Measurements from ENCODE around the gene KRT8. TPM values are rescaled to one million over a fixed set of nuclear protein-coding genes. Genes with fewer than 3 reads are reported as not detected.
A peak's percentile ranks its signal among the peaks of the same experiment; 100 is the strongest.

KRT8 gene
- polyA plus RNA-seq, 1 donor from 2014 or later: not detected

- no peak overlapping the region for H3K4me3 Mint-ChIP-seq
- peaks cover 0 to 4% (median 1%) of the 10 kb centered on the region in 3 donors for H3K9me3 Mint-ChIP-seq
- H3K36me3 Mint-ChIP-seq: no peaks in the 10 kb centered on the region
- peaks cover 12% of the 10 kb centered on the region for H3K27me3 Mint-ChIP-seq
- no peak overlapping the region for H3K27ac Mint-ChIP-seq
- H3K4me1 Mint-ChIP-seq: no peaks in the 10 kb centered on the region
Observed at GRCh38 chr12:52942901-52943181, 38.0 kb upstream of the KRT8 start.

- H3K4me3 Mint-ChIP-seq: no peak overlapping the region
- H3K36me3 Mint-ChIP-seq: no peaks in the 10 kb centered on the region
- peak overlapping the region in 1 of 3 donors; percentile 39 for H3K27ac Mint-ChIP-seq
- H3K9me3 Mint-ChIP-seq: peaks cover 0 to 4% (median 1%) of the 10 kb centered on the region in 3 donors
- no peaks in the 10 kb centered on the region for H3K4me1 Mint-ChIP-seq
- peaks cover 12% of the 10 kb centered on the region for H3K27me3 Mint-ChIP-seq
Observed at GRCh38 chr12:52942066-52942900, 37.4 kb upstream of the KRT8 start.

- H3K36me3 Mint-ChIP-seq: no peaks in the 10 kb centered on the region
- H3K9me3 Mint-ChIP-seq: no peaks in the 10 kb centered on the region
- H3K27ac Mint-ChIP-seq: no peak overlapping the region
- H3K4me1 Mint-ChIP-seq: no peaks in the 10 kb centered on the region
- no peak overlapping the region for H3K4me3 Mint-ChIP-seq
- H3K27me3 Mint-ChIP-seq: peaks cover 16% of the 10 kb centered on the region
Observed at GRCh38 chr12:52929538-52929937, 24.7 kb upstream of the KRT8 start.

GRCh38 chr12:52927964-52928363 is 23.1 kb upstream of the KRT8 start:
- H3K9me3 Mint-ChIP-seq: no peaks in the 10 kb centered on the region
- H3K27ac Mint-ChIP-seq: no peak overlapping the region
- no peaks in the 10 kb centered on the region for H3K36me3 Mint-ChIP-seq
- peaks cover 16% of the 10 kb centered on the region for H3K27me3 Mint-ChIP-seq
- H3K4me1 Mint-ChIP-seq: no peaks in the 10 kb centered on the region
- H3K4me3 Mint-ChIP-seq: no peak overlapping the region

- Mint-ChIP-seq H3K9me3 (no peaks in the 10 kb centered on the region), H3K27me3 (peaks cover 10% of the 10 kb centered on the region), H3K36me3 (no peaks in the 10 kb centered on the region), H3K4me3 (no peak overlapping the region), H3K4me1 (no peaks in the 10 kb centered on the region), H3K27ac (no peak overlapping the region)
Observed at GRCh38 chr12:52926596-52927234, 21.8 kb upstream of the KRT8 start.

GRCh38 chr12:52925717-52926595 is 21.1 kb upstream of the KRT8 start:
- H3K27me3 Mint-ChIP-seq: peaks cover 14% of the 10 kb centered on the region
- no peak overlapping the region for H3K27ac Mint-ChIP-seq
- H3K4me1 Mint-ChIP-seq: no peaks in the 10 kb centered on the region
- H3K4me3 Mint-ChIP-seq: no peak overlapping the region
- H3K36me3 Mint-ChIP-seq: no peaks in the 10 kb centered on the region
- H3K9me3 Mint-ChIP-seq: no peaks in the 10 kb centered on the region

- H3K4me3 Mint-ChIP-seq: no peak overlapping the region
Observed at GRCh38 chr12:52924764-52925716, 20.2 kb upstream of the KRT8 start.

GRCh38 chr12:52921488-52922165 is 16.8 kb upstream of the KRT8 start:
- peaks cover 3% of the 10 kb centered on the region for H3K36me3 Mint-ChIP-seq
- H3K27ac Mint-ChIP-seq: no peak overlapping the region
- H3K4me1 Mint-ChIP-seq: no peaks in the 10 kb centered on the region
- no peak overlapping the region for H3K4me3 Mint-ChIP-seq
- H3K27me3 Mint-ChIP-seq: peaks cover 7% of the 10 kb centered on the region
- H3K9me3 Mint-ChIP-seq: no peaks in the 10 kb centered on the region

More at GRCh38 chr12:52924764-52925716, 20.2 kb upstream of the KRT8 start:
- peaks cover 14% of the 10 kb centered on the region for H3K27me3 Mint-ChIP-seq
- H3K4me1 Mint-ChIP-seq: no peaks in the 10 kb centered on the region
- no peak overlapping the region for H3K27ac Mint-ChIP-seq
- no peaks in the 10 kb centered on the region for H3K36me3 Mint-ChIP-seq
- H3K9me3 Mint-ChIP-seq: no peaks in the 10 kb centered on the region

GRCh38 chr12:52920937-52921336 is 16.1 kb upstream of the KRT8 start:
- Mint-ChIP-seq H3K27me3 (peaks cover 9% of the 10 kb centered on the region), H3K27ac (no peak overlapping the region), H3K36me3 (peaks cover 3% of the 10 kb centered on the region), H3K4me3 (no peak overlapping the region), H3K9me3 (no peaks in the 10 kb centered on the region), H3K4me1 (peaks cover 0 to 1% (median 0%) of the 10 kb centered on the region in 3 donors)

GRCh38 chr12:52918784-52919183 is 13.9 kb upstream of the KRT8 start:
- peaks cover 11% of the 10 kb centered on the region for H3K27me3 Mint-ChIP-seq
- no peaks in the 10 kb centered on the region for H3K9me3 Mint-ChIP-seq
- H3K4me1 Mint-ChIP-seq: peaks cover 0 to 1% (median 0%) of the 10 kb centered on the region in 3 donors
- H3K36me3 Mint-ChIP-seq: peaks cover 5% of the 10 kb centered on the region
- H3K27ac Mint-ChIP-seq: no peak overlapping the region
- H3K4me3 Mint-ChIP-seq: peak overlapping the region in 1 of 4 donors; percentile 27

GRCh38 chr12:52918351-52918750 is 13.5 kb upstream of the KRT8 start:
- Mint-ChIP-seq H3K4me1 (peaks cover 0 to 1% (median 0%) of the 10 kb centered on the region in 3 donors), H3K4me3 (peak overlapping the region in 1 of 4 donors; percentile 27), H3K27me3 (peaks cover 11% of the 10 kb centered on the region), H3K27ac (no peak overlapping the region), H3K36me3 (peaks cover 5% of the 10 kb centered on the region), H3K9me3 (no peaks in the 10 kb centered on the region)

GRCh38 chr12:52917800-52918199 is 12.9 kb upstream of the KRT8 start:
- no peak overlapping the region for H3K4me3 Mint-ChIP-seq
- no peaks in the 10 kb centered on the region for H3K9me3 Mint-ChIP-seq
- peaks cover 11% of the 10 kb centered on the region for H3K27me3 Mint-ChIP-seq
- H3K36me3 Mint-ChIP-seq: peaks cover 5% of the 10 kb centered on the region
- H3K4me1 Mint-ChIP-seq: peaks cover 0 to 1% (median 0%) of the 10 kb centered on the region in 3 donors
- H3K27ac Mint-ChIP-seq: no peak overlapping the region

- no peak overlapping the region for H3K4me3 Mint-ChIP-seq
- peaks cover 5% of the 10 kb centered on the region for H3K36me3 Mint-ChIP-seq
- peaks cover 0 to 1% (median 0%) of the 10 kb centered on the region in 3 donors for H3K4me1 Mint-ChIP-seq
- no peak overlapping the region for H3K27ac Mint-ChIP-seq
- H3K27me3 Mint-ChIP-seq: peaks cover 8% of the 10 kb centered on the region
- no peaks in the 10 kb centered on the region for H3K9me3 Mint-ChIP-seq
Observed at GRCh38 chr12:52916216-52916615, 11.3 kb upstream of the KRT8 start.

GRCh38 chr12:52915637-52916036 is 10.8 kb upstream of the KRT8 start:
- H3K36me3 Mint-ChIP-seq: peaks cover 5% of the 10 kb centered on the region
- H3K27me3 Mint-ChIP-seq: peaks cover 6% of the 10 kb centered on the region
- no peak overlapping the region for H3K27ac Mint-ChIP-seq
- H3K9me3 Mint-ChIP-seq: no peaks in the 10 kb centered on the region
- H3K4me3 Mint-ChIP-seq: no peak overlapping the region
- H3K4me1 Mint-ChIP-seq: peaks cover 0 to 1% (median 0%) of the 10 kb centered on the region in 3 donors

Data from IgD-negative memory B cell (primary cell).